ENCODE data around the gene AMN. TPM values are rescaled to one million over a fixed set of nuclear protein-coding genes. Genes with fewer than 3 reads are reported as not detected.

AMN gene
- total RNA-seq, 6 donors from 2014 or later, result 14.9 to 56.6 (median 31.6) TPM

DNA sequence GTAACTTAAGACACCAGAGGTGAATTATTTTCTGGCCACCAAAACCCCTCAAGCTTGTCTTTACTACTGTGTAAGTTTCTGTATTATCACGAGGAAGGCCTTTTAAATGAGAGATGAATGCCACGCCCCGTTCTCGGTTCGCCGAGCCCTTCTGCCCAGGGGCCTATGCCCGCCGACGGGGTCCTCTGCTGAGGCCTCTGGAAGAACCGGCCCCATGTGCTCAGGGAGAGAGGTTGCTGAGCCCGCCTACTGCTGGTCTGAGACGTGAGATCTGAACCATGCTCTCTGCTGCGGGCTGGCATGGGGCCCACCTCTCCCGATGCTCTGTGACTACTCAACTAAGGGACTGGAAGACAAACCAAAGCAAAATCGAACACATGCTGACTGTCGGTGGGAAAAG is 21.0 kb downstream of the AMN start:
- Histone ChIP-seq H3K4me3 (no peak overlapping the region), H3K36me3 (peaks cover 31 to 91% (median 79%) of the 10 kb centered on the region in 4 donors)

DNA sequence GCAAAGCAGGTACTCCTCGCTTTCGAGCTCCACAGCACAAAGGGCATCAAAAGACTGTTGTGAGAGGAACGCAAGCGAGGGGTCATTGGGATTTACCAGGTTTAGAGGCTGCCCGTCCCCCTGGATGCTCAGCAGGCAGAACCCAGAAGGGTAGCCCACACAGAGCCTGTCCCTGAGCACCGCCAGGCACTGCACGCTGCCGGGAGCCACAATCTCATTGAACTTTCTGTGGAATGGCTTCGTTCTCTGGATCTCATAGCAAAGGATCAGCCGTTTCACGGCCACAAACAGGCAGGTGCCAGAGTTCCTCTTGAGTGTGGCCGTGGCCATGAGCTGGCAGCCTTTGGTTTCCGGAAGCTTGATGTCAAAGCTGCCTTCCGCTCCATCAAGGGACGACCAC is 21.5 kb downstream of the AMN start:
- Histone ChIP-seq H3K27ac (no peak overlapping the region), H3K27me3 (no peaks in the 10 kb centered on the region), H3K9me3 (no peaks in the 10 kb centered on the region), H3K36me3 (peaks cover 34 to 93% (median 82%) of the 10 kb centered on the region in 4 donors), H3K4me3 (no peak overlapping the region), H3K4me1 (peaks cover 0 to 15% (median 7%) of the 10 kb centered on the region in 4 donors)
- ATAC-seq (ENCODE audit: low FRiP score in 2 of 2) (no peak), DNase-seq (peak in 1 of 2 donors; percentile 29)
- TF ChIP-seq CTCF (IDR thresholded peaks at IDR 0.05), result no peak
- no peak for TF ChIP-seq POLR2A (IDR thresholded peaks at IDR 0.05)
- no peak for TF ChIP-seq POLR2AphosphoS5 (IDR thresholded peaks at IDR 0.05)
- TF ChIP-seq EP300 (IDR thresholded peaks at IDR 0.05), result no peak
- WGBS, 2 donors, result 92 to 99% methylated on average over 10 to 15 of the region's 15 CpGs

More for the DNA sequence above, 21.0 kb downstream of the AMN start:
- no peaks in the 10 kb centered on the region for H3K9me3 ChIP-seq
- H3K27ac ChIP-seq, result no peak overlapping the region
- TF ChIP-seq EP300 (IDR thresholded peaks at IDR 0.05) (no peak), CTCF (IDR thresholded peaks at IDR 0.05) (no peak), POLR2AphosphoS5 (IDR thresholded peaks at IDR 0.05) (no peak), POLR2A (IDR thresholded peaks at IDR 0.05) (no peak)
- DNase-seq (peak in 1 of 2 donors; percentile 48), ATAC-seq (ENCODE audit: low FRiP score in 2 of 2) (no peak)
- WGBS, 2 donors, result 93 to 94% methylated on average over 16 of the region's 16 CpGs
- peaks cover 0 to 15% (median 7%) of the 10 kb centered on the region in 4 donors for H3K4me1 ChIP-seq
- no peaks in the 10 kb centered on the region for H3K27me3 ChIP-seq

- Histone ChIP-seq H3K27me3 (no peaks in the 10 kb centered on the region), H3K36me3 (peaks cover 36 to 93% (median 82%) of the 10 kb centered on the region in 4 donors), H3K27ac (no peak overlapping the region), H3K4me3 (no peak overlapping the region), H3K4me1 (peaks cover 0 to 15% (median 7%) of the 10 kb centered on the region in 4 donors), H3K9me3 (no peaks in the 10 kb centered on the region)
- no peak for ATAC-seq (ENCODE audit: low FRiP score in 2 of 2)
- WGBS, 2 donors, result 86 to 94% methylated on average over 11 to 19 of the region's 36 CpGs
- DNase-seq, result peak in 1 of 2 donors; percentile 77
- TF ChIP-seq CTCF (IDR thresholded peaks at IDR 0.05) (no peak), EP300 (IDR thresholded peaks at IDR 0.05) (no peak), POLR2AphosphoS5 (IDR thresholded peaks at IDR 0.05) (no peak), POLR2A (IDR thresholded peaks at IDR 0.05) (no peak)
Measured at GRCh38 chr14:102944448-102945330, 22.2 kb downstream of the AMN start.

DNA sequence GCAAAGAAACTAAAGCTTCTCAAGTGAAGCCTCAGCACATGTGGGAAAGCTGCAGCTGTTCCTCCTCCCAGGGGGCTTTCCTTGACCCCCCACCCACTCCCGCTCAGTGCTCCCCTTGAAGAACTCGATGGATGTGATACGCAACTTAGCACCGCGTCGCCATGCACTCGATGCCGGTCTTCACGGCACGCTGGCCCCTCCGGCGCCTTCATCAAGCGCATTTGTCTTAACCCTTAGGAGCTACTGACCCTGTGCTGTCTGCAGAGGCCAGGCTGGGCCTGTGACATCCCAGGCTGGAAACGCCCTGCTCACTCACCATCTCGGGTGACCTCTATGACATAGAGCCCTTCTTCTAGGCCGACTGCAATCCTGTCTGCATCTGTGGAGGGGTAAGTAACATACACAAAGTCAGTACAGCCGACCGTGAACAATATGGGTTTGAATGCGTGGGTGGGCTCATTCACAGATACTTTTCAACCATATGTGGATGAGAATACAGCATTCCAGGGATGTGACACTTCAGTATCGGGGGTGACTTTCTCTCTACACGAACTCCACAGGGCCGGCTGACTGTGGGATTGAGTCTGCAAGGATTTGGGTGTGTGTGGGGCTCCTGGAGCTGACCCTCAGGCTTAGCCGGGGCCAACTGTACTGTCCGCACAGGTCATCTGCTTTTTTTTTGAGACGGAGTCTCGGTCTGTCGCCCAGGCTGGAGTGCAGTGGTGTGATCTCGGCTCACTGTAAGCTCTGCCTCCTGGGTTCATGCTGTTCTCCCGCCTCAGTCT is 23.1 kb downstream of the AMN start:
- Histone ChIP-seq H3K27ac (no peak overlapping the region), H3K27me3 (no peaks in the 10 kb centered on the region), H3K4me1 (peaks cover 0 to 9% (median 7%) of the 10 kb centered on the region in 4 donors), H3K9me3 (no peaks in the 10 kb centered on the region), H3K4me3 (no peak overlapping the region), H3K36me3 (peaks cover 36 to 94% (median 83%) of the 10 kb centered on the region in 4 donors)
- ATAC-seq (ENCODE audit: low FRiP score in 2 of 2), result no peak
- TF ChIP-seq POLR2A (IDR thresholded peaks at IDR 0.05) (no peak), CTCF (IDR thresholded peaks at IDR 0.05) (no peak), EP300 (IDR thresholded peaks at IDR 0.05) (no peak), POLR2AphosphoS5 (IDR thresholded peaks at IDR 0.05) (no peak)
- peak in 1 of 2 donors; percentile 64 for DNase-seq
- WGBS, 2 donors, result 90 to 93% methylated on average over 29 of the region's 29 CpGs
